ENCODE measurements around the gene SNAI1. TPM values are rescaled to one million over a fixed set of nuclear protein-coding genes. Genes with fewer than 3 reads are reported as not detected.

Gene SNAI1
- total RNA-seq, 1 donor from 2014 or later, result 13.4 TPM

DNA sequence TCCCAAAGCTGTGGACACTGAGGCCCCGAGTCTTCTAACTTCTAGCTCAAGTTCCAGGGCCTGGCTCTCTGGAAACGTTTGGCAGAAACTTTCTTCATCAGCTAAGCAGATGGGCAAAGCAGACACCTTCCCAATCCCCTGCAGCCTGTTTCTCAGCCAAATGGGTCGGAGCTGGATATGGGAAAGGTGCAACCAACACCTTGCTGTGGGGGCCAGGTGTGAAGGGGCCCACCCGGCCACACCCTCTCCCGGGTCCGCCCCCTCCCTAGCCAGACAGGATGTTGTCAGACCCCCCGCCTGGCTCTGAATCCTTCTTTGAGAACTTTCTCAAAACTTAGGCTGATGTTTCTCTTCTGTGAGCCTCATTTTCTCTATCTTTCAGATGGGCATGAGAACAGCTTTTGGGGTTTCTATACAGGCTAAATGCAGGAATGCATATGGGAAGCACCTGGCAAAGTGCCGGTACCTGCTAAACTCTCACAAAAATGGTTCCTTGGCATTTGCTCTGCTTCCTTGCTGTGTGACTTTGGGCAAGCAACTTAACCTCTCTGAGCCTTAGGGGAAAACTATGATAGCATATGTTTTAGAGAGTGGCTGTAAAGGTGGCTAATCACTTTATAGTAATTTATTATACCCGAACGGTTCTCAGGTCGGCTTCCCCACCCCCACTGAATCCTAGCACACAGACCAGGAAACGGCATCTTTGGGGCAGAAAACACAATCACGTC is 1.8 kb downstream of the SNAI1 start:
- TF ChIP-seq, protein P1, sequence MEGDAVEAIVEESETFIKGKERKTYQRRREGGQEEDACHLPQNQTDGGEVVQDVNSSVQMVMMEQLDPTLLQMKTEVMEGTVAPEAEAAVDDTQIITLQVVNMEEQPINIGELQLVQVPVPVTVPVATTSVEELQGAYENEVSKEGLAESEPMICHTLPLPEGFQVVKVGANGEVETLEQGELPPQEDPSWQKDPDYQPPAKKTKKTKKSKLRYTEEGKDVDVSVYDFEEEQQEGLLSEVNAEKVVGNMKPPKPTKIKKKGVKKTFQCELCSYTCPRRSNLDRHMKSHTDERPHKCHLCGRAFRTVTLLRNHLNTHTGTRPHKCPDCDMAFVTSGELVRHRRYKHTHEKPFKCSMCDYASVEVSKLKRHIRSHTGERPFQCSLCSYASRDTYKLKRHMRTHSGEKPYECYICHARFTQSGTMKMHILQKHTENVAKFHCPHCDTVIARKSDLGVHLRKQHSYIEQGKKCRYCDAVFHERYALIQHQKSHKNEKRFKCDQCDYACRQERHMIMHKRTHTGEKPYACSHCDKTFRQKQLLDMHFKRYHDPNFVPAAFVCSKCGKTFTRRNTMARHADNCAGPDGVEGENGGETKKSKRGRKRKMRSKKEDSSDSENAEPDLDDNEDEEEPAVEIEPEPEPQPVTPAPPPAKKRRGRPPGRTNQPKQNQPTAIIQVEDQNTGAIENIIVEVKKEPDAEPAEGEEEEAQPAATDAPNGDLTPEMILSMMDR (IDR thresholded peaks at IDR 0.05), result no peak
- Mint-ChIP-seq H3K9me3 (ENCODE audit: unreplicated experiment) (no peaks in the 10 kb centered on the region), H3K4me1 (ENCODE audit: unreplicated experiment) (peaks cover 75% of the 10 kb centered on the region), H3K4me3 (ENCODE audit: unreplicated experiment) (peak overlapping the region; percentile 91), H3K36me3 (ENCODE audit: unreplicated experiment) (peaks cover 37% of the 10 kb centered on the region), H3K27me3 (ENCODE audit: unreplicated experiment) (no peaks in the 10 kb centered on the region), H3K27ac (ENCODE audit: unreplicated experiment) (peak overlapping the region; percentile 81)
- DNase-seq (ENCODE audit: extremely low spot score, unreplicated experiment), result no peak

DNA sequence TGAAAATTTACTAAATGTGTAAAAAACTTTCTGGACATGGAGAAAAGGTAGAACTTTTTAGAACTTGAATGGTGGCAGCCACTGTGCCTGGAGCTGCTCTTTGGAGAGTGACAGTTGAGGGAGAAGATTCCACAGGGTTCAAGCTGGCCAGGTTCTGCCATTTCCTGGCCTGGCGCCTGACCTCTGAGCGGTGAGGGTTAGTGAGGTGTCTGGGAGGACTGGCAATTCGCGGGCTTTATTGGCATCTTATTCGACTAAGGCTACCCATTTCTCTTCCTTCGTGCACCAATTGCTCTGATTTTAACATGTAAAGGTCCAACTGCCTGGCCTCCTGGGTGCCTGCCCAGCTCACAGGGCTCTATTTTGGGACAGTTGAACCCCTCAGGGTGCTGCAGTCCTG is 2.4 kb downstream of the SNAI1 start:
- peak overlapping the region; percentile 91 for H3K4me3 Mint-ChIP-seq (ENCODE audit: unreplicated experiment)
- no peak overlapping the region for H3K27ac Mint-ChIP-seq (ENCODE audit: unreplicated experiment)
- H3K36me3 Mint-ChIP-seq (ENCODE audit: unreplicated experiment), result peaks cover 37% of the 10 kb centered on the region
- TF ChIP-seq, protein P1 (IDR thresholded peaks at IDR 0.05), result no peak
- H3K9me3 Mint-ChIP-seq (ENCODE audit: unreplicated experiment), result no peaks in the 10 kb centered on the region
- DNase-seq (ENCODE audit: extremely low spot score, unreplicated experiment), result no peak
- peaks cover 81% of the 10 kb centered on the region for H3K4me1 Mint-ChIP-seq (ENCODE audit: unreplicated experiment)
- no peaks in the 10 kb centered on the region for H3K27me3 Mint-ChIP-seq (ENCODE audit: unreplicated experiment)

DNA sequence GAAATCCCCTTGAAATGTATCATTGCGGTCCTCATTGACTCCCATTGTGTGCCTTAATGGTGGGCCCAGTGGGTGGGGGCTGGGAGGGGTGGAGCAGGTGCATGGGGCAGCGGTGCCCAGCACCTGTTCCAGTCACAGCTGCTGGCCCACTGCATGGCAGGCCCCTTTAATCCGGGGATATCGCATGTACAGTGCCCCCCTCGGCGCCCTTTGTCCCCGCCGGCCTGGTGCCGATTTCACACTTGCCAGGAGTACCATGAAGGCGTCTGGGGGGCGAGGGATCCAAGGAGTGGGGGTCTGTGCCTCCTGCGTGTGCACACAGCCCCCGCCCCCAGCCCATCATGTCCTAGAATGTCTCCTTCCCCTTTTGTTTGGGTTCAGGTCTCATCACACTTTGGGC is 2.8 kb downstream of the SNAI1 start:
- no peak overlapping the region for H3K27ac Mint-ChIP-seq (ENCODE audit: unreplicated experiment)
- no peak for DNase-seq (ENCODE audit: extremely low spot score, unreplicated experiment)
- H3K4me1 Mint-ChIP-seq (ENCODE audit: unreplicated experiment), result peaks cover 84% of the 10 kb centered on the region

DNA sequence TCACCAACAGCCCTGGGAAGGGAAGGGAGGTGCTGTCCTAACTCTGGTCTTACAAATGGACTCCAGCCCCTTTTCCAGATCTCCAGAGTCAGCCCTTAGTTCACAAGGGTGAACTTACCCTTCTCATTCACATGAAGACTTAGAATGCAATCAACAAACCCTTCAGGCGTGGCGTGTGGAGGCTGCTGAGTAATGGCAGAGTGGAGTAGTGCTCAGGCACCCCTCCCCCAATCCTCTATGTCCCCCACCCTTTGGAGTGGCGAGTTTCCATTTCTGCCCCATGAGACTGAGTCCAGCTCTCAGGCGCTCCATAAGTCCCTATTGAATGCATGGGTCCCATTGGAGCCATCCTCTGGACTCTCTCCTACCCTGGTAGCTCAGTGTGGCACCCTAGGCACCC is 3.3 kb downstream of the SNAI1 start:
- peaks cover 85% of the 10 kb centered on the region for H3K4me1 Mint-ChIP-seq (ENCODE audit: unreplicated experiment)
- peak overlapping the region; percentile 91 for H3K4me3 Mint-ChIP-seq (ENCODE audit: unreplicated experiment)
- H3K36me3 Mint-ChIP-seq (ENCODE audit: unreplicated experiment), result peaks cover 37% of the 10 kb centered on the region
- DNase-seq (ENCODE audit: extremely low spot score, unreplicated experiment), result no peak
- H3K27me3 Mint-ChIP-seq (ENCODE audit: unreplicated experiment), result no peaks in the 10 kb centered on the region
- H3K27ac Mint-ChIP-seq (ENCODE audit: unreplicated experiment), result no peak overlapping the region
- TF ChIP-seq, protein P1 (IDR thresholded peaks at IDR 0.05), result no peak
- H3K9me3 Mint-ChIP-seq (ENCODE audit: unreplicated experiment), result no peaks in the 10 kb centered on the region

More for the DNA sequence above, 2.8 kb downstream of the SNAI1 start:
- no peaks in the 10 kb centered on the region for H3K9me3 Mint-ChIP-seq (ENCODE audit: unreplicated experiment)
- peaks cover 37% of the 10 kb centered on the region for H3K36me3 Mint-ChIP-seq (ENCODE audit: unreplicated experiment)
- H3K4me3 Mint-ChIP-seq (ENCODE audit: unreplicated experiment), result peak overlapping the region; percentile 91
- TF ChIP-seq, protein P1 (IDR thresholded peaks at IDR 0.05), result no peak
- H3K27me3 Mint-ChIP-seq (ENCODE audit: unreplicated experiment), result no peaks in the 10 kb centered on the region

DNA sequence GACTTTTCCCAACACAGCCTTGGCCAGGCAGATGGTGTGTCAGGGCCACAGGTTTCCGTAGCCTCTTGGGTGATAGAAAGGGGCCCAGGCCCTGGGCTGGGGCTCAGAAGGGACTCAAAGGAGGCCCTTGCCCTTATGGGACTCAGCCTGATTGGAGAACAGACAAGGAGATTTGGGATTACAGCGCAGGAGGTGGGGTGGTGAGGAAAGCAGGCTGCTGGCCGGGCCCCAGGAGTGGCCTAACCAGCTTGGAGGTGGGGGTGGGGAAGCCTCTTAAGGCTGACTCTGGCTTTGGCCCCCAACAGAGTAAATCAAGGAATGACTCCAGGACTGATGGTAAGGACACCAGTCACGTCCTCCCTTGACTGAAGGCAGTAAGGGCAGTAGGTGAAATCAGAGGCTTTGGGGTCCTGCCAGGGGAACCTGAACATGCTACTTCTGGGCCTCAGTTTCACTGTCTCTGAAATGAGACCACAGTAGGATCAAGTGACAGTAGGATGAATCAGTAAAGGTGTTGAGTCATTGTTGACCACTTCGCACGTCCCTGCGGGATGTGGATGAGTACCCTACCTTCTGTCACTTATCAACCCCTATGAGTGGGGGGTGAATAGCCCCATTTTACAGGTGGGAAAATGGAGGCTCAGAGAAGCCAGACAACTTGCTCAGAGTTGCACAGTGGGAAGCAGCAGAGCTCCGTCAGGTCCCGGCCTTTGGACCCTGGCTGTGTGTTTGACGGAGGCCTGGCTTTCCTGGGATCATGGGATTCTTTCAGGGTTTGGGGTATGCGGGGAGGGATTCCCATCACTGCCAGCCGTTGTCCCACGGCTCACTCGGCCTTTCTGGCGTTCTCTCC is 4.5 kb downstream of the SNAI1 start:
- peak overlapping the region; percentile 32 for H3K4me3 Mint-ChIP-seq (ENCODE audit: unreplicated experiment)
- H3K27ac Mint-ChIP-seq (ENCODE audit: unreplicated experiment), result peak overlapping the region; percentile 47
- no peaks in the 10 kb centered on the region for H3K9me3 Mint-ChIP-seq (ENCODE audit: unreplicated experiment)
- no peaks in the 10 kb centered on the region for H3K27me3 Mint-ChIP-seq (ENCODE audit: unreplicated experiment)
- peaks cover 37% of the 10 kb centered on the region for H3K36me3 Mint-ChIP-seq (ENCODE audit: unreplicated experiment)
- DNase-seq (ENCODE audit: extremely low spot score, unreplicated experiment), result no peak
- peaks cover 82% of the 10 kb centered on the region for H3K4me1 Mint-ChIP-seq (ENCODE audit: unreplicated experiment)
- TF ChIP-seq, protein P1 (IDR thresholded peaks at IDR 0.05), result no peak

All from osteocyte (in vitro differentiated cells).